Skin of body (tissue), 2 donors: ENCODE measurements around the gene PLCH2. TPM values are rescaled to one million over a fixed set of nuclear protein-coding genes. Genes with fewer than 3 reads are reported as not detected.
"Not testable (repeated sequence)": the region's sequence is repeated elsewhere in the genome, so short reads cannot be mapped to it uniquely, and the experiment has no call there.

Experiments
- DNase-seq: peaks from one replicate; lab custom pipeline; 2025; lab: John Stamatoyannopoulos, UW
- total RNA-seq: library from RNA; depleted of rRNA; stranded (reverse); fragments of >200 nt; gene quantifications from one replicate; pipeline ENCODE4 v1.2.3, GENCODE V29; 2014

PLCH2 gene
- 15.3 TPM for total RNA-seq

- no peak for DNase-seq
These were observed at the start of gene PLCH2 for GRCh38 chr1:2476061-2476999. TSS of gene PLCH2 (plus strand) at chr1:2476289. CDS start at chr1:2476589, 300 bp downstream.

DNA sequence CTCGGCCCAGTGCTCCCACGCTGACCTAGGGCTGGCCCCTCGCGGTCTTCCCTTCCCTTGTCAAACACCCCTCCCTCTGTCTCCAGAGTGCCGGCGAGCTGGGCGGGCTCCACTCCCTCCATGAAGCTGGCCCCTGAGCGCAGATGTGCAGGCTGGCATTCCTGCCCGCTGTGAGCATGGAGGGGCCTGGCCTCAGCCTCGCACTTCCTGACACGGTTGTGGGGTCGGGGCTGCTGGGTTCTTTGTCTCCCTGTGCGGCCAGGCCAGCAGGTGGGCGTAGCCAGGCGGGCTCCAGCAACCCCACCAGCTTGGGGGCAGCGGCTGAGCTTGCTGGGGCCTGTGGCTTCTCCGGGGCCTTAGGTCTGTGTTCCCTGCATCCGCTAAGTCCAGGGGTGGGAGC is 49.5 kb upstream of the PLCH2 start:
- no peak for DNase-seq

GRCh38 chr1:2427051-2427450 is 49.0 kb upstream of the PLCH2 start:
- DNase-seq, result no peak

DNA sequence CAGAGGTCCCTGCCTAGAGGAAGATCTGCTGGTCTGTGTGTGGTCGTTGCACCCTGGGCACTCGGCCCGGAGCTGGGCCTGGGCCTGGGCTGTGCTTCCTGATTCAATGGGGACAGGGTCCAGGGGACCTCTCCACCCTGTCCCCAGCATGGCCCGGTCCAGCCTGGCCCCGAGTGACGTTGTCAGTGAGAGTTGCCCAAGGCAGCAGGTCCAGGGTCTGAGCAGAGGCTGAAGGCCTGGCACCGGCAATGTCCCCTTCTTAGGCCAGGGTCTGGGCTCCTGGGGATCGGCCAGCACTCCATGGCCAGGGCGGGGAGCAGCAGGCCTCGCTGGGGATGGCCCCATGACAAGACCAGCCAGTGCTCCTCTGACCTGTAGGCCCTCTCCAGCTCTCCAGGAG is 48.1 kb upstream of the PLCH2 start:
- DNase-seq, result no peak

GRCh38 chr1:2428490-2428889 is 47.6 kb upstream of the PLCH2 start:
- no peak for DNase-seq

GRCh38 chr1:2429780-2430591 is 46.1 kb upstream of the PLCH2 start:
- DNase-seq, result no peak

DNA sequence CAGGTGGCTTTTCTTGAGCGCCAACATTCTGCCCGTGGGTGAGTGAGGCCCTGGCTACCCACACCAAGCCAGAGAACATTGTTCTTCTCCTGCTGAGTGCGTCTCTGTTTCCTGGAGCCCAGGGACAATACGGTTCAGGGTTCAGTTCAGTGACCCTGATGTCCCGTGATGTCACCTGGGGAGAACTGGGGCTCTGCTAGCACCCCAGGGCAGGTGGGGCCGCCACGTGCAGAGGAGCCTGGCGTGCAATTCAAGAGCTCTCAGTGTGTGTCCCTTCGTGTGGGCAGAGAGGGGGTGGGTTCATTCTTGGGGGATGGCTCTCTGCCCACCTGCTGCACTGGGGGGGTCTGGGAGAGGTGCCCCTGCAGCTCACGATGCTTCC is 45.5 kb upstream of the PLCH2 start:
- no peak for DNase-seq

DNA sequence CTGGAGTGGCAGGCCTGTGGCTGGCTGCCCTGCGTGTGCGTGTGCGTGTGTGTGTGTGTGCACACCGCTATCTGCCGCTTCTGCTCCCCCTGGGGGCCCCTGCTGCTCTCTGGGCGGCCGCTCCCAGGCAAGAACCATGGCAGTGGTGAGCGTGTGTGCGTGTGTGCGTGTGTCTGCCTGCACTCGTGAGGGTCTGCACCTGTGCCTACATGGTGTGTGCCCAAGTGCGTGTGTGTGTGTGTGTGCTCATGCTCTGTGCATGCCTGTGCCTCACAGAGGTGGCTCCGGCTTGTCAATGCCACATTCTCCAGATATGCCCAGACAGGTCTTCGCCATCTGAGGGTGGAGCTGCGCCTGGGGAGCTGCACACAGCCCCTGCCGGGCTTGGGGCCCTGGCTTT is 45.0 kb upstream of the PLCH2 start:
- DNase-seq, result no peak

DNA sequence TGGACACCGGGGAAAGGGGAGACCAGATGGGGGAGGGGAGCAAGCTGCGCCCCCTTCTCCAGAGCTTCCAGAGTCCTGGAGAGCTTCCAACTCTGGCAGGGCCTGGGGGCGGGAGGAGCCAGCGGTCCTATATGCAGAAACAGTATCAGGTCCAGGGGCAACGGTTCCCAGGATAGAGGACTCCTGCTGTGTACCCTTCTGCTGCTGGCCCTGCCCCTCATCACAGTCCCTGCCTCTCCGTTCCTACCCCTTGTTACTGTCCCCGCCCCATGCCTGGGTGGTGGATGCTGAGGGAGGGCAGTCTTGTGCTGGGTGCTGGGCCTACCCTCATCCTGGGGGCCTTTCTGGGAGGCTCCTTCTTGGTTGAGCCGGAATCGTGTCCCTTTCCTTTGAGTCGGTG is 44.6 kb upstream of the PLCH2 start:
- no peak for DNase-seq

GRCh38 chr1:2432441-2432844 is 43.6 kb upstream of the PLCH2 start:
- DNase-seq, result no peak

- no peak for DNase-seq
These were observed 42.9 kb upstream of the PLCH2 start for GRCh38 chr1:2433196-2433595.

- no peak for DNase-seq
These were observed 42.0 kb upstream of the PLCH2 start for GRCh38 chr1:2433936-2434655.

DNA sequence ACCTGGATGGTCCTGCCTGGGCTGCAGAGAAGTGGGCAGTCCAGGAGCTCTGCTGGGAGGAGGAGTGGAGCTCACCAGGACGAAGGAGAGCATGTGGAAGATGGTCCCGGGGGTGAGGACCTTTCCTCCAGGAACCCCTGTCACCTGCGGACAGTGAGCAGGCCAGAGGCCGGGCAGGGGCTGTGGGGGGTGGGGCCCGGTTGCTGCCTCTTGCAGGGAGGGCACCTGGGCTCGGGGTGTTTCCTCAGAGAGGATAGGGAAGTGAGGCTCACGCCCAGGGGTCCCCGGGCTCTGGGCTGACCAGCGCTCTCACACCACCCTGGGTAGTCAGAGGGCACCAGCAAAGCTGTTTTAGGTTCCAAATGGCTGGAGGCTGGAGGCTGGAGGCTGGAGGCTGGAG is 41.0 kb upstream of the PLCH2 start:
- no peak for DNase-seq

DNA sequence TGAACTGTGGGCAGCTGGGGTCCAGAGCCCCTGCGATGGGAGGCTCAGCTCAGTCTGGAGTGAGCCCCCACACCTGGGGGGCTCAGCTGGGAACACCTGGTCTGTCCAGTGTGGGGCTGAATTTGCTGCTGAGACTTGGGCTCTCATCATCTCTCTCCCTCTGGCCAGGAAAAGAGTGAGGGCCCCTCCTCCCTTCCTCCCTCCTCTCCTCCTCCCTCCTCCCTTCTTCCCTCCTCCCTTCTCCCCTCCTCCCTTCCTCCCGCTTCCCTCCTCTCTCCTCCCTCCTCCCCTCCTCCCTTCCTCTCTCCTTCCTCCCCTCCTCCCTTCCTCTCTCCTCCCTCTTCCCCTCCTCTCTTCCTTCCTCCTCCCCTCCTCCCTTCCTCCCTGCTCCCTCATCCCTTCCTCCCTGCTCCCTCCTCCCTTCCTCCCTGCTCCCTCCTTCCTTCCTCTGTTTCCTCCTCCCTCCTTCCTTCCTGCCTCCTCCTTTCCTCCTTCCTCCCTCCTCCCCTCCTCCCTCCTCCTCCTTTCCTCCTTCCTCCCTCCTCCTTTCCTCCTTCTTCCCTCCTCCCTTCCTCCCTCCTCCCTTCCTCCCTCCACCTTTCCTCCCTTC is 40.2 kb upstream of the PLCH2 start:
- no peak for DNase-seq

DNA sequence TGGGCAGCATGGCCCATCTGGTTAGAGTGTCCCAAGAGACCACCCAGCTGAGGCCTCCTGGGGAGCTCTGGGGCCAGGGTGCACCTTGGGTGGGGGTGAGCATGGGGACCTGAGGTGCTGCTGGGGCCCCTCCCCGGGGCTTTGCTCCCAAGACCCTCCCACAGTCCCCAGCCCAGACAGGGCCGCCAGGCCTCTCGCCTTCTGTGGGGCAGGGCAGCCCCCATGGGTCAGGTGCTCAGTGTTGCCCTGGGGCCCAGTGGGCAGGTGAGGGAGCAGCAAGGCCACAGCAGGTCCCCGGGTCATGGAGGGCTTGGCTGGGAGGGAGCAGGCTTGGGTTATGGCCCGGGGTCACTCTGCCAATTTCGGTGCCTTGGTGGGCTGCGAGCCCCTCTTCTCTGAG is 39.2 kb upstream of the PLCH2 start:
- DNase-seq, result no peak

DNA sequence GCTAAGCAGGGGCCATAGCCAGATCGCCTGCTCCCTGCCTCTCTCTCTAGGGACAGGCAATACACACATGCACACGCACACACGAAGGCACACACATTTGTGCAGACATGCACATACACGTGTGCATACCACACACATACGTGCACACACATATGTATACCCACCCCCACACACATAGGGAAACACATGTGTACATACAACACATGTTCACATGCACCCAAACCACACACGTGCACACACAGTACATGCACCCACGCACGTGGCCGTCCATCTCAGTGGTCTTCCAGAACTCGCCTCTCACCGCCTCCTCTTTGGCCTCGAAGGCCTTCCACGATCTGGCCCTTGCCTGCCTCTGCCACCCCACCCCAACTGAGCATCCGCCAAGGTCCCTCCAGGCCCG is 38.5 kb upstream of the PLCH2 start:
- no peak for DNase-seq

DNA sequence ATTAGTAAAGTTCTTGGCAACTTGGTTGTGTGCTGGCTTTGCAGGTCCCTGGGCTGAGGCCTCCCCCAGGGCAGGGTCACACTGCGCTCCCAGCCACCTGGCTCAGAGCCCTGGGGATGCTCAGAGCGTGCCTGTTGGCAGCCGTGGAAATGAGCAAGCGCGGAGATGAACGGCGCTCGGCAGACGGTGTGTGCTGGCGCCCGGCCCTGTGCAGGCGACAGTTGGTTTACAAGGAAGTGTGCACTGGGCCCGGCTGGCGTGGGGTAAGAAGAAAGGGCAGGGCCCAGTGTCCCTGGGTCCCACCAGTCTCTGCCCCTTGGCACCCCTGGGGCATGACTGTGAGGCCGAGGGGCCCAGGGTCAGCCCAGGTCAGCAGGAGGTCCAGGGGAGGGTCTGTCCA is 38.1 kb upstream of the PLCH2 start:
- no peak for DNase-seq

GRCh38 chr1:2438641-2439040 is 37.4 kb upstream of the PLCH2 start:
- DNase-seq, result no peak

- DNase-seq, result no peak
These were observed 36.7 kb upstream of the PLCH2 start for GRCh38 chr1:2439369-2439768.

- DNase-seq, result not testable (repeated sequence)
These were observed 35.7 kb upstream of the PLCH2 start for GRCh38 chr1:2440346-2440745.

DNA sequence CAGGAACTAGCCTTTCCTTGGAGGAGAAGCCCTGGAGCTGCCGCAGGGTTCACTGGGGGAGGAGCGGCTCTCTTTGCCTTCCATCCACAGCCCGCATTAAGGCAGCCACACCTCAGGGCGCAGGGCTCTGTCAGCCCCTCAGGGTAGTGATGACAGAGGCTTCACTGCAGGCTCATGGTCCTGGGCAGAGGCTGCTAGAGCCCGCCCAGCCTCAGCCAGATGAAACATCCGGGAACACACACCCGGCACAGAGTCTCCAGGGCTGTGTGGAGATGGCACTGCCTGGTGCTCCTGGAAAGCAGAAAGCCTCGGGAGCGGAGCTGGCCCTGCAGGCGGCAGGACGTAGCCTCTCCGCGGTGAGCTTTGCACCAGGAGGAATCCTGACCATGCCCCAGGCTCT is 34.3 kb upstream of the PLCH2 start:
- no peak for DNase-seq

DNA sequence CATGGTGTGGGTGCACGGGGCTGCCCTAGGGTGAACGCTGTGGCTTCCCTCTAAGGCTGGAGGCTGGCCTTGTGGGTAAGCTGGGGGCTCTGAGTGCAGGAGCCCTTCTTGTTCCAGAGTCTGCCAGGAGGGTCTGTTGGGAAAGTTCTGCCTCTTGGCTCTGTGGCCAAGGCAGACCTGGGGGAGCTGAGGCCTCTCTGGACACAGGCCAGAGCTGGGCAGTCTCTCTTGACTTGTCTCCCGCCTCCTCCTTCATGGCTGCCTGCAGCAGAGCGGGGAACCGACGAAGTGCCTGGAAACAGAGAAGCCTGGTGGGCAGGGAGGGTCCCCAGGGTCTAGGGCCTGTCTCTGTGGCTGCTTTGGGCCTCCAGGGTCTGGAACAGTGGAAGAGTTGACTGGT is 33.4 kb upstream of the PLCH2 start:
- DNase-seq, result no peak
